DMS53 treated with DMSO at 0.1 percent for 48 hours (cell line): ENCODE results near the gene SLAMF6.

Source experiments
- DNase-seq: peaks from one replicate; lab custom pipeline; 2025; ENCODE audit not compliant: unreplicated experiment; lab: John Stamatoyannopoulos, UW

Gene SLAMF6

DNA sequence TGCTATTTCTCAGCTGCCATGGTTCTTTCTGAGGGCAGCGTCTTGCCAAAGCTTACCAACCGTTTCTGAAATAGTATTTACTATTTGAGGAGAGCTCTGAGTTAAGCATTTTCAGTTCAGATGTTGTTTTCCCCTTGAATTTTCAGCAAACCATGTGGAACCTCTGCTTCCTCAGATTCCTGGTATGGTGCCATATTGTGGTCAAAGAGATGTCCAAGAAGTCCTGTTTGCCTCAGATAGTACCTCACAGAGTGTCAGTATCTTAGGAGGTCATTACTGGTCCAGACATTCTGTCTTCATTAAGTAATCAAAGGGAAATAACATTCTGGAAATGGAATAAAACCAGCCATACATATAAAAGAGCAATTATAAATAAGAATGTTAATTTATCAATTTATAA lies 86.1 kb downstream of the SLAMF6 start:
- no peak for DNase-seq
